Activated CD4-positive, alpha-beta T cell treated with anti-CD3 and anti-CD28 coated beads, Interleukin-10, Interleukin-2, amounts not matched to agents 100 ng/mL and 50 ng/mL, durations not matched to agents 16 hours and 8 hours (primary cell): ENCODE measurements around the gene SEPHS2.

Experiments
- DNase-seq: peaks from one replicate; pipeline ENCODE4 v3.0.0-alpha.2; 2020

SEPHS2 gene

GRCh38 chr16:30429418-30429677, 16.3 kb downstream of the SEPHS2 start:
- no peak for DNase-seq

- no peak for DNase-seq
Observed at GRCh38 chr16:30428055-30428454, 17.6 kb downstream of the SEPHS2 start.

GRCh38 chr16:30421010-30421409, 24.7 kb downstream of the SEPHS2 start:
- no peak for DNase-seq

- DNase-seq: no peak
Observed at GRCh38 chr16:30418350-30419181, 27.1 kb downstream of the SEPHS2 start.

- peak; percentile 96 for DNase-seq
Observed at GRCh38 chr16:30417529-30418349, 27.9 kb downstream of the SEPHS2 start.

- no peak for DNase-seq
Observed at GRCh38 chr16:30416624-30417528, 28.8 kb downstream of the SEPHS2 start.

- no peak for DNase-seq
Observed at GRCh38 chr16:30416047-30416603, 29.5 kb downstream of the SEPHS2 start.

GRCh38 chr16:30414159-30414558, 31.5 kb downstream of the SEPHS2 start:
- no peak for DNase-seq

- no peak for DNase-seq
Observed at GRCh38 chr16:30413112-30413806, 32.4 kb downstream of the SEPHS2 start.

GRCh38 chr16:30409125-30410060, 36.3 kb downstream of the SEPHS2 start:
- peak; percentile 94 for DNase-seq

- DNase-seq: no peak
Observed at GRCh38 chr16:30407804-30408534, 37.7 kb downstream of the SEPHS2 start.

- DNase-seq: peak; percentile 96
Observed at GRCh38 chr16:30407102-30407803, 38.4 kb downstream of the SEPHS2 start, which contains the start of gene ZNF771. Gene ZNF771 (plus strand): TSS chr16:30407606. CDS start chr16:30408054, 448 bp downstream.

GRCh38 chr16:30406795-30407101, 38.9 kb downstream of the SEPHS2 start:
- DNase-seq: no peak

GRCh38 chr16:30401768-30402425, 43.8 kb downstream of the SEPHS2 start:
- no peak for DNase-seq

- no peak for DNase-seq
Observed at GRCh38 chr16:30399435-30400186, 46.1 kb downstream of the SEPHS2 start.

- DNase-seq: no peak
Observed at GRCh38 chr16:30398661-30399434, 46.8 kb downstream of the SEPHS2 start.
